H1 (cell line): Measurements from ENCODE around the gene GLMN.

Experiments
- CBX8 ChIP-seq: fragments of 300-800, 300-1000 bp; sonication (generic); IDR thresholded peaks from 2 replicates; pipeline ENCODE4 v1.7.1; 2016; ENCODE audit warnings: low read depth, low read length, borderline replicate concordance
- JUN ChIP-seq: IDR thresholded peaks from 2 replicates; pipeline ENCODE4 v1.6.1; 2011; ENCODE audit warnings: low read depth, mild to moderate bottlenecking, improper control_type of control experiment, low read length
- KDM1A ChIP-seq: fragments of 200-600, 300-600 bp; sonication (generic); IDR thresholded peaks from 2 replicates; pipeline ENCODE4 v1.7.1; 2016; ENCODE audit warnings: mild to moderate bottlenecking, low read length, borderline replicate concordance
- KDM5A ChIP-seq: fragments of 200-600 bp; IDR thresholded peaks from 2 replicates; pipeline ENCODE4 v1.7.1; 2012; ENCODE audit warnings: mild to moderate bottlenecking, low read length, inconsistent platforms, mixed read lengths
- MAFK ChIP-seq: IDR thresholded peaks from 2 replicates; pipeline ENCODE4 v1.6.1; 2012; ENCODE audit warnings: low read depth, mild to moderate bottlenecking, improper control_type of control experiment, low read length
- SIRT6 ChIP-seq: IDR thresholded peaks from one replicate; pipeline ENCODE4 v1.7.1; 2012; ENCODE audit warnings: low read length, inconsistent platforms
- SP4 ChIP-seq: IDR thresholded peaks from 2 replicates; pipeline ENCODE4 v1.6.1; 2012; ENCODE audit warnings: low read length, inconsistent platforms
- TF ChIP-seq, protein P1 (sequence below): IDR thresholded peaks from 2 replicates; pipeline ENCODE4 v1.6.1; 2012; ENCODE audit warnings: inconsistent platforms
- TF ChIP-seq, protein P2 (sequence below): IDR thresholded peaks from 2 replicates; pipeline ENCODE4 v1.6.1; 2011; ENCODE audit warnings: low read depth, mild to moderate bottlenecking, low read length; ENCODE audit not compliant: insufficient read depth

DNA sequence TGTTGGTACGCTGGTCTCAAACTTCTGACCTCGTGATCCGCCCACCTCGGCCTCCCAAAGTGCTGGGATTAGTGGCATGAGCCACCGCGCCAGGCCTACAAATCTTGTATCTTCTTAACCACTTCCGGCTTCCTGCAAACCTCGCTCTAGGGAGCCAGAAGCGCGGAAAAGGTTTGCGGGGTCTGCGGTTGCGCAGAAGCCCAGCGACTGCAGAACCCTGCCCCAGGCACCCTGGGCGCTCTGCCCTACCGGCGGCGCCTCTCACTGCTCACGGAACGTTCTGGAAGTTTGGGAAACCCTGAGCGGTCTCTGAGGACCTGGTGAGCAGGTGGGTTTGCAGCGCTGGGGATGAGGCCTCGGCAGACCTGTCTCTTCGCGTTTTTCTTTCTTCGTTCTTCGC is 81.1 kb downstream of the GLMN start, which contains the start of gene C1orf146:
- TF ChIP-seq, protein P1, sequence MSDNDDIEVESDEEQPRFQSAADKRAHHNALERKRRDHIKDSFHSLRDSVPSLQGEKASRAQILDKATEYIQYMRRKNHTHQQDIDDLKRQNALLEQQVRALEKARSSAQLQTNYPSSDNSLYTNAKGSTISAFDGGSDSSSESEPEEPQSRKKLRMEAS, result no peak
- TF ChIP-seq, protein P2, sequence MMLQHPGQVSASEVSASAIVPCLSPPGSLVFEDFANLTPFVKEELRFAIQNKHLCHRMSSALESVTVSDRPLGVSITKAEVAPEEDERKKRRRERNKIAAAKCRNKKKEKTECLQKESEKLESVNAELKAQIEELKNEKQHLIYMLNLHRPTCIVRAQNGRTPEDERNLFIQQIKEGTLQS, result no peak
- TF ChIP-seq KDM5A (no peak), SP4 (no peak), SIRT6 (no peak), KDM1A (no peak), JUN (no peak), CBX8 (no peak), MAFK (no peak)
